NT2/D1 (cell line): ENCODE measurements around the gene S100PBP.

Experiments used
- SUZ12 ChIP-seq: IDR thresholded peaks from 2 replicates; pipeline ENCODE4 v1.6.1; 2011; ENCODE audit not compliant: insufficient read length, insufficient read depth; ENCODE audit errors: extremely low read depth
- YY1 ChIP-seq: IDR thresholded peaks from 2 replicates; pipeline ENCODE4 v1.6.1; 2011; ENCODE audit not compliant: insufficient read length, insufficient read depth
- ZNF274 ChIP-seq: IDR thresholded peaks from 2 replicates; pipeline ENCODE4 v1.6.1; 2011; ENCODE audit warnings: mild to moderate bottlenecking, low read depth, low read length

DNA sequence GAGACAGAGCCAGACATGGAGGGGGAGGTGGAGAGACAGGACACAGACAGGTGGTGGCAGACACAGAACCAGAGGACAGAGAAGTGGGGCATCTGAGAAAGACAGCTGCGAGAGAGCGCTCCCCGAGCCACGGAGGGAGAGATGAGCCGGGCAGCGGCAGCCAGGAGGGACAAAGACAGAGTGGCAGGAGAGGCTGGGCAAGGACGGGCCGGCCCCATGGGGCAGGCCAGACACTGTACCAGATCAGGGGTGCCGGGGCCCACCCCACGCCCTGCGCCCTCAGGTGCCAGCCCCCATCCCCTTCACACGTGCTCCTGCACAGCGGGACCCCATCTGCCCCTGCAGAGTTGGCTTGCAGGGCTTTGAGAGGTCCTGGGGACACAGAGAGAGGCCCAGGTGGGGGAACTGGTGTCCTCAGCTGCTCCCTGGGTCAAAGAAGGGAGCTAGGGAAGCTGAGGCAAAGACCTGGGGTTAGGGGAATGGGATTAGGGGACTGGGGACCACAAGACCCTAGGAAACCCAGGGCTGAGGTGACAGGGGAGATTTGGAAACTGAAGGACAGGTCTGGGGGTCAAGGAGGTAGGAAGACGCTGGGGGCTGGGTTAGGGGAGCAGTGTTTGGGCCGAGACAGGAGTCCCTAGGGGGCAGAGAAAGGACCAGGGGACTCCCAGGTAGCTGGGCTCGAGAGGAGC, 52.6 kb downstream of the S100PBP start:
- no peak for TF ChIP-seq ZNF274
- TF ChIP-seq SUZ12, result no peak
- TF ChIP-seq YY1, result no peak
